ENCODE data around the gene CRIP3. TPM values are rescaled to one million over a fixed set of nuclear protein-coding genes. Genes with fewer than 3 reads are reported as not detected.

CRIP3 gene
- polyA plus RNA-seq, 3 donors = 3.3 to 9.0 (median 3.7) TPM

DNA sequence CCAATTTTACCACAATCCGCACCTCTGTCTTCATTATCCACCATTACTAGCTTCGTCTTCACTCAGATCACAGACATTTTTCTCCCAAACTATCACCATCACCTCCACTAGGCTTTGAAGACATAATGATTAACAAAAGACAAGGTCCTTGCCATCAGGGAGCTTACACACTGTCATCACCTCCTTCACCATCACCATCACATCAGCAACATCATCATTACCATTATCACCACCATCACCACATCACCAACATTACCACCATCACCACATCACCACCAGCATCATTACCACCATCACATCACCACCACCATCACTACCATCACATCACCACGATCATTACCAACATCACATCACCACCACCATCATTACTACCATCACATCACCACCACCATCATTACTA, 14.9 kb downstream of the CRIP3 start:
- DNase-seq (ENCODE audit: extremely low read depth in 1 of 11, low read depth in 9 of 11, low spot score in 4 of 11) = no peak

DNA sequence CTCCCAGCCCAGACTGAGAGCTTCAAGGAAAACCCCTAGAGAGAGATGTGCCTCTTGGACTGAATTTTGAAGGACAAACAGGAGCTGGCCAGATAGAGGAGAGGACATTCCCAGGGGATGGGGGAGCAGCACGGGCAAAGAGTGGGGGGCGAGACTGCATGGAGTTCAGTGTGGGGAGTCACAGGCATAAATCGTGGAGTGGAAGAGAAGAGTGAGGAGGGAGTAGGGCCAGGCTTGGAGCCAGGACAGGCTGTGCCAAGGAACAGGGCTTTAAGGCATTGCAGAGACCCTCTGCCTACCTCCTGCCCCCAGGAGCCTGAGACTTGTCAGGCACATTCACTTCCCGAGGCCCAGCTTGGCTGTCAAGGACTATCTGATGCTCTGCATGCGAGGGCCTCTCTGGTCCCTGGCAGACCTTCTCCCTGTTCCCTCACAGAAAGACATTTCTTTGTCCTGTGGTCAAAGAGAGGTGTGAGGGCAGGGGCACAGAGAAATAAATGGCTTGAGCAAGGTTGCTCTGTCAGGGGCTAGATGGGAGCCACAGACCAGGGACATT, 15.8 kb downstream of the CRIP3 start:
- no peak for DNase-seq (ENCODE audit: extremely low read depth in 1 of 11, low read depth in 9 of 11, low spot score in 4 of 11)

DNA sequence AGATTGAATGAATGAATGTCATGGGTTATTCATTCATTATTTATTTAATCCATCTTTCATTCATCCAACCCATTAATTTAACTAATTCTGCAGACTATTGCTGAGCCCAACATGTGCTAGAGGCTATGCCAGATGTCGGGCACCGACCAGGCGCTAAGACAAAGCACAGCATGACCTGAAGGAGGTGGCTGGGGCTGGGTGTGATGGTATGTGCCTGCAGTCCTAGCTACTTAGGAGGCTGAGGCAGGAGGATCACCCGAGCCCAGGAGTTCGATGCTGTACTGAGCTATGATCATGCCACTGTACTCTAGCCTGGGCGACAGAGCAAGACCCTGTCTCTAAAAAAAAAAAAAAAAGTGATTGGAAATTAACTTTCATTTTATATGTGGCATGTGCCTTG, 16.3 kb downstream of the CRIP3 start:
- no peak for DNase-seq (ENCODE audit: extremely low read depth in 1 of 11, low read depth in 9 of 11, low spot score in 4 of 11)

DNA sequence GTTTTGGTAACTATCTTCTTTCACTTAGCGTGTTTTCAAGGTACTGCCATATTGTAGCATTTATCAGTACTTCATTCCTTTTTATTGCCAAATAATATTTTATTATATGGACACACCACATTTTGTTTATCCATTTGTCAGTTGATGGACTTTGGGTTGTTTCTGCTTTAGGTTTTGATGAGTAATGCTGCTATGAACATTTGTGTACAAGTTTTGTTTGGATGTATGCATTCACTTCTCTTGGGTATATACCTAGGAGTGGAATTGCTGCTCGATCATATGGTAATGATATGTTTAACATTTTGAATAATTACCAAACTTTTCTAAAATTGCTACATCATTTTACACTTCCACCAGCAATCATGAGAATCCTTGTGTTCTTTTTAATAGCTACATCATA, 16.9 kb downstream of the CRIP3 start:
- DNase-seq (ENCODE audit: extremely low read depth in 1 of 11, low read depth in 9 of 11, low spot score in 4 of 11) = no peak

DNA sequence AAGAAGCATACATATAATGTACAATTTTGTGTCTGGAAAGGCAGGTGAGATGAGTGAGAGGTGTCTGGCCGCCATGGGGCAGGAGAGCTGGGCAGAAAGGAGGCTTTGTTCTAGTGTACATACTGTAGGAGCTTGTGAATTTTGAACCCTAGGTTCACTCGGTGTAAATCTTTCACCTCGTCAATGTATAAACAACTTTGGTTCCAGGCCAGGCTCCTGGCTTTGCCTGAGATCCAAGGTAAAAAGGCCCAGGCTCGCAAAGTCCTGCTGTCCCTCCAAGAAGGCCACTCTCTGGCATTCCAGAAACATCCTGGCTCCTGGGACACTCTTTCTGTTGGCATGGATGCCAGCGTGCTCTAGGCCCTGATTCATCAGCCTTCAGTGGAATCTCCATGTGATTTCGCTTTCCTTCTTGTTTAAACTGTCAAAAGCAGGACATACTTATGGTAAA, 17.7 kb downstream of the CRIP3 start:
- no peak for DNase-seq (ENCODE audit: extremely low read depth in 1 of 11, low read depth in 9 of 11, low spot score in 4 of 11)

DNA sequence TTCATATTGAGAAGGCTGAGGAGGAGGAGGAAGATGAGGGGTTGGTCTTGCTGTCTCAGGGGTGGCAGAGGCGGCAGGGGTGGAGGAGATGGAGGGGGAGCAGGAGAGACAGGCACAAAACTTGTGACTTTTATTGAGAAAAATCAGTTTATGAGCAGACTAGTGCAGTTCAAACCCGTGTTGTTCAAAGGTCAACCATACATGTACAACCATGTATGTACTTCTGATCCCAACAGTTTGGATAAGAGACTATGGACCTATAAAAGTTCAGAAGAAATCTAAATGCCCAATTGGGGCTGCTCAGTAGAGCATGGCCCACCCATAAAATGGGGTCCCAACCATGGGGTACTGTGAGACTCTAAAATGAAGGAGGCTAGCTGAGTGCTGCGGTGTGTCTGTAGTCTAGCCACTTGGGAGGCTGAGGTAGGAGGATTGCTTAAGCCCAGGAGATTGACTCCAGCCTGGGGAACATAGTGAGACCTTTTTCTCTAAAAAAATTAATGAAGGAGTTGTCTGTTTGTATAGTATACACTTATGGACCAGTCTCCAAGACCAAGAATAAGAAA, 18.2 kb downstream of the CRIP3 start:
- no peak for DNase-seq (ENCODE audit: extremely low read depth in 1 of 11, low read depth in 9 of 11, low spot score in 4 of 11)

DNA sequence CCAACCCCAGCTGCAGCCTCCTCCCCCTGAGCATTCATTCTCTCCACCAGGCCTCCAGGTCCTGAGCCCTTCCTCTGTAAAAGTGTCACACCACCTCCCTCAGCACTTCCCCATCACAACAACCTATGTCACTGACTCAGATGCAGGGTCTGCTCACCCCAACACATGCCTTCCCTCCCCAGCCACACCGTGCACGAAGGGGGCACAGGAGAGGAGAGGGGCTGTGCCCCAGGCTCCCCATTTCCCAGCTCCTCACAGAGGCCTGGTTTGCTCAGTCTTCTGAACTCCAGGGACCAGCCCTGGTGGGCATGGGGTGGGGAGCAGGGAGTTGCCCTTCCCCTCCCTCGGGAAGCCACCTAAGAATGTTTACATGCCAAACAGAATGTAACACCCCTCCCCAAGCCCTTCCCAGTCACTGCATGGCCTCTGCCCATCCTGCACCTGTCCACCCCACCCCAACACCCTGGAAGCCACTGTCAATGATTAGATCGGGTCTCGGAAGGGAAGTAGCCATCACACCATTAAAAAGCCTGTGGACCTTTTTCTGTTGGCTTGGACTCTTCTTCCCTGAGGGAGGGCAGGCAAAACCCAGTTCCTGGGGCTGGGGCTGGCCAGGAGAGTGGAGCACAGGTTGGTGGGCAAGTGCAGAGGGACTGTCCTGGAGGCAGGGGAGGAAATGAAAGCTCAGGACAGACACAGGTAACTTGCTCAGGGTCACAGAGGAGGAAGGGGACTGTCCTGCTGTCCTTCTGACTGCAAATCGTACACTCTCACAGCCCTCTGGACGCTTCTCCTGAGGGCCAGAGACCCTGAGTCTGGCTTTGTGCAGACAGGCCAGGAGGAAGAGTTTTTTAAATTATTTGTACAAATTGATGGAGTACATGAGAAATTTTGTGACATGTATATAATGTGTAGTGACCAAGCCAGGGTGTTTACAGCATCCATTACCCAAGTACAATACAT, 20.6 kb downstream of the CRIP3 start:
- no peak for DNase-seq (ENCODE audit: extremely low read depth in 1 of 11, low read depth in 9 of 11, low spot score in 4 of 11)

DNA sequence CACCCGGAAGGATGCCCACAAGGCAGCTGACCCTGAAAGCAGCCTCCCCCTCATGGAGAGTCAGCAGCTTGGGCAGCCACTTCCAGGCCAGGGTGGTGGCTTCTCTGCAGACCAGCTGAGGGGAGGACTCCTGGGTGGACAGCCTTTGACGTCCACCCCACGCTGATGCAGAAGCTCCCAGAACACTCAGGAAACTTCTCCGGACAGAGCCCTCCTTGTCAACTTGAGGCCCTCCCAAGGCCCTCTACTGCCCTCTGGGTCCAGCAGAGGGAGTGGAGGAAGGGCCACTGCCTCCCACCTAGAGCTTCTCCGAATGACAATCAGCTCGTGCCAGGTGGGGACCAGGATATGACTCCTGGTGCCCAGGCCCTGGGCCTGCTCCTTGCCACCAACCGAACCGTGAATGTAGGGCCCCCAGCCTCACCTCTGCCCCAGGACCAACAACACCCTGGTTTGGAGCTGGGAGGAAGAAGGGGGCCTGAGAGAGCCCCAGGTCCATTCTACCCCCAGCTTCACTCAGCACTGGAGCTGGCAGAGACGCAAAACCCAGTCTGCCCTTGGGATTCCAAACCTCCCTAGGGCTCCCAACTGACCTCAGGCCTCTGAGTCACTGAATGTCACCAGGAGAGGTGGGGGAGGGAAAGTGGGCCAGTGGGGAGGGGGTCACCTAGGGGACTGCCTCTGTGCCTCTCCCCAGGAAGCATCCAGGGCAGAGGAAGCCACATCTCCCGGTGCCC, 21.5 kb downstream of the CRIP3 start:
- DNase-seq (ENCODE audit: extremely low read depth in 1 of 11, low read depth in 9 of 11, low spot score in 4 of 11) = no peak

DNA sequence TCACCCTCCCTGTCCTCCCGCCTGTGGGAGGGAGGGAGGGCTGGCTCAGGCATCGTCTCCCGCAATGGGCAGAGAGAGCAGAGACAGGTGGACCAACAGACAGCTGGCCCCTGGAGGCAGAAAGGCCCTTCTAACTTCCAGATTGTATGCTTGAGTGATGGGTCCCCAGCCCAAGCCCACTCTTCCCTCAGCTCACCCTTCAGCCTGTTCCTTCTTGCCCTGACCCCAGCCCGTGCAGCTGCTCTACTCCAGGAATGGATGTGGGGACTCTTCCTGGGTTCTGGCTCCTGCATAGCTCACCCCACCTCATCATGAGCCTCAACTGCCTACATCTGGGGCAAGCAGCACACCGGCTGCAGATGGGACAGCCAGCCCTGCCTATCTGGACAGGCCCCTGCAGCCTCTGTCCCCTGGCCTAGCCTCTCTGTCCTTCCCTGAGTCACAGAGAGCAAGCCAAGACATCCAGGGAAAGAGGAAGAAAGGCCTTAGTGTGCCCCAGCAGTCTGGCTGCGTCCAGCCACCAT, 22.1 kb downstream of the CRIP3 start:
- no peak for DNase-seq (ENCODE audit: extremely low read depth in 1 of 11, low read depth in 9 of 11, low spot score in 4 of 11)

DNA sequence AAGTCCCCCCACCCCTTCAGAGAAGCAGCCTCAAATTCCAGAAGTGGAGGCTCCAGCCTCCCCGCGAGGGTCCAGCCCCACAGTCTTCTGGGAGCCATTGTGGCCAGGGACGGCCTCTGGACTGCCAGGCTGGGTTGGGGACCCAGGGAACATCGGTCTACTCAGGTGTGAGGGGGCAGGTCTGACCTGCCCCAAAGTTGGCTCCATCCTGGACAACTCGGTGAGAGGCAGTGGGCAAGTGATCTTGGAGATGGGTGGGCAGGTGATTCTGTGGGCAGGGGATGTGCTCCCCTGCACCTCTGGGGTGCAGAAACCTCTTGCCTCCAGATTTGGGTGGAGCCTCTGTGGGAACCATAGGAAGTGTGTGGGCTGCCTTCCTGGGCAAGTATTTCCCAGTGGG, 22.8 kb downstream of the CRIP3 start:
- no peak for DNase-seq (ENCODE audit: extremely low read depth in 1 of 11, low read depth in 9 of 11, low spot score in 4 of 11)

DNA sequence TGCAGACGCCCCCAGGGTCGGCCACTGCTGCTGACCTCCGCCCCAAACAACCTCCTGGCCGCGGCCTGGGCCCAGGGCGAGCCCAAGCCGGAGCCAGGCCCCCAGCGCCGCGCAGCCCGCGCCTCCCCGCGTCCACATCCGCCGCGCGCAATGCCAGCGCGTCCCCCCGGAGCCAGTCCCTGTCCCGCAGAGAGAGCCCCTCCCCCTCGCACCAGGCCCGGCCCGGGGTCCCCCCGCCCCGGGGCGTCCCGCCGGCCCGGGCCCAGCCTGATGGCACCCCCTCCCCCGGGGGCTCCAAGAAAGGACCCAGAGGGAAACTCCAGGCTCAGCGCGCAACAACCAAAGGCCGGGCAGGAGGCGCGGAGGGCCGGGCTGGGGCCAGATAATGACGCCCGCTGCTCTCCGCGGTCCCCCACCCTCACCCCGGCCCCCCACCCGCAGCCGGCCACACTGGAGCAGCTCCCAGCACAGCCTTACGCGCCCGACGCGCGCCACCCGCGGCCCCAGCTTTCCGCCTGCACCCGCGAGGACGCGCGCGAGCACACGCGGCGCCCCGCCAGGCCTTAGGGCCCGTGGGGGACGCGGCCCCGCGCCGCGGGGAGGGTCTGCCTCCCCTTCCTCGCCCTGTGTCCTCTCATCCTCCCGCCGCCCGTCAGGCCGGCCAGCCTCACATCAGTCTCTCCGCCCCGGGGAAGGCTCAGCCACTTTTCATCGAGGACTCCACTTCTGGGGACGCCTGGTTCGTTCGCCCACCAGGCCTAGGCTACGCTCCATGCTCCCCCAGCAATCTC, 23.4 kb downstream of the CRIP3 start:
- DNase-seq (ENCODE audit: extremely low read depth in 1 of 11, low read depth in 9 of 11, low spot score in 4 of 11) = no peak

DNA sequence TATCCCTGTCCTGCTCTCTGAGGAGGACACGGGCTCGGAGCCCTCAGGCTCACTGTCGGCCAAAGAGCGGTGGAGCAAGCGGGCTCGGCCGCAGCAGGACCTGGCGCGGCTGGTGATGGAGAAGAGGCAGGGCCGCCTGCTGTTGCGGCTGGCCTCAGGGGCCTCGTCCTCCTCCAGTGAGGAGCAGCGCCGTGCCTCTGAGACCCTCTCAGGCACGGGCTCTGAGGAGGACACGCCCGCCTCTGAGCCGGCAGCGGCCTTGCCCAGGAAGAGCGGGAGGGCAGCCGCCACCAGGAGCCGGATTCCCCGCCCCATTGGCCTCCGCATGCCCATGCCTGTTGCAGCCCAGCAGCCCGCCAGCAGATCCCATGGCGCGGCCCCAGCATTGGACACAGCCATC, 24.7 kb downstream of the CRIP3 start:
- no peak for DNase-seq (ENCODE audit: extremely low read depth in 1 of 11, low read depth in 9 of 11, low spot score in 4 of 11)

DNA sequence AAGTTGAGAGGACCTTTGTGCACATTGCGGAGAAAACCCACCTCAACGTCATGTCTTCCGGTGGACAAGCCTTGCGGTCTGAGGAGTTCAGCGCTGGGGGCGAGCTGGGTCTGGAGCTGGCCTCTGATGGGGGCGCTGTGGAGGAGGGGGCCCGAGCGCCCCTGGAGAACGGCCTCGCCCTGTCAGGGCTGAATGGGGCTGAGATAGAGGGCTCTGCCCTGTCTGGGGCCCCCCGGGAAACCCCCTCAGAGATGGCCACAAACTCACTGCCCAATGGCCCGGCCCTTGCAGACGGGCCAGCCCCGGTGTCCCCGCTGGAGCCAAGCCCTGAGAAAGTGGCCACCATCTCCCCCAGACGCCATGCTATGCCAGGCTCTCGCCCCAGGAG, 25.1 kb downstream of the CRIP3 start:
- DNase-seq (ENCODE audit: extremely low read depth in 1 of 11, low read depth in 9 of 11, low spot score in 4 of 11) = no peak

DNA sequence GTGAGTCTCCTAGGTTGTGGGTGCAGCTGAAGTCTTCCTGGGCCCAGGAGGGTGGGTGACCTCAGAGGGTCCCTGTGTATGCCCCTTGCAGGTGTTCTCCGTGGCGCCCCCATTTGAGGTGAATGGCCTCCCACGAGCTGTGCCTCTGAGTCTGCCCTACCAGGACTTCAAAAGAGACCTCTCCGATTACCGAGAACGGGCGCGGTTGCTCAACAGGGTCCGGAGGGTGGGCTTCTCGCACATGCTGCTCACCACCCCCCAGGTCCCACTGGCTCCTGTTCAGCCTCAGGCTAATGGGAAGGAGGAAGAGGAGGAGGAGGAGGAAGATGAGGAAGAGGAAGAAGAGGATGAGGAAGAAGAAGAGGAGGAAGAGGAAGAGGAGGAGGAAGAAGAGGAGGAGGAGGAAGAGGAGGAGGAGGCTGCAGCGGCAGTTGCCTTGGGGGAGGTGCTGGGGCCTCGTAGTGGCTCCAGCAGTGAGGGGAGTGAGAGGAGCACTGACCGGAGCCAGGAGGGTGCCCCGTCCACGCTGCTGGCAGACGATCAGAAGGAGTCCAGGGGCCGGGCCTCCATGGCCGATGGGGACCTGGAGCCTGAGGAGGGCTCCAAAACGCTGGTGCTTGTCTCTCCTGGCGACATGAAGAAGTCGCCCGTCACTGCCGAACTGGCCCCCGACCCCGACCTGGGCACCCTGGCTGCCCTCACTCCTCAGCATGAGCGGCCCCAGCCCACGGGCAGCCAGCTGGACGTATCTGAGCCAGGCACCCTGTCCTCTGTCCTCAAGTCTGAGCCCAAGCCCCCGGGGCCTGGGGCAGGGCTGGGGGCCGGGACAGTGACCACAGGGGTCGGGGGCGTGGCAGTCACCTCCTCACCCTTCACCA, 25.8 kb downstream of the CRIP3 start:
- DNase-seq (ENCODE audit: extremely low read depth in 1 of 11, low read depth in 9 of 11, low spot score in 4 of 11) = no peak

DNA sequence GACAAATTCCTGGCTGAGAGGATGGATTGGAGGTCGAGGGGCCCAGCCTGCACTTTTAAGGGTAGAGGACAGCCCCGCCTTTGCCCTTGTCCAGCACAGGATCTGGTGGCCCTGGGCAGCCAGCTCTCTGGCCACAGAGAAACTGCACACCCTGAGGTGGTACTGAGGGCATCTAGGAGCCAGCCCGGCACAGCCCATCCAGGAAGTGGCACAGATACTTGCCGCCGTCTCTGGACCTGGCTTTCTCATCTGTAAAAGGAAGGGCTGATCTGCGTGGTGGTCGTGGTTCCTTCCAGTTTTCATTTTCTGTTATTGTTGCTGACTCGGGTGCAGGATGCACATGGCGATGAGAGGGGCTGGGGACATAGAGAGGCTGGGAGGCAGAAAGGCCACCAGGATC, 26.6 kb downstream of the CRIP3 start:
- no peak for DNase-seq (ENCODE audit: extremely low read depth in 1 of 11, low read depth in 9 of 11, low spot score in 4 of 11)

DNA sequence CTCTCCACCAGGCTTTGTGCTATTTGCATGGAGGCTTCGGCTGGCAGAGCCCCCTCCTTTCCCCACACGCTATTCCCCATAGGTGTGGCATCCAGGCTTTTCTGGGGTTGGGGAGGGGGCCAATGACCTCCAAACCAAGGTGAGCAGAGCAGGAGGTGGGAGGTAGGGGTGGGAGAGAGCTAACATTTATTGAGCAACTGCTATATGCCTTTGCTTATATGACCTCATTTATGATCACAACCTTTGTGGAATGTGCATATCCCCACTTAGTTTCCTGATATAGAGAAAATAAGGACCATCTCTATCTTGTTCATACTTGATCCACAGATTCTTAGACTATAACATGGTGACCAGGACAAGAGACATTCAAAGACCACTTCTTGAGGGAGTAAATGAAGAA, 28.4 kb downstream of the CRIP3 start:
- DNase-seq (ENCODE audit: extremely low read depth in 1 of 11, low read depth in 9 of 11, low spot score in 4 of 11) = no peak

DNA sequence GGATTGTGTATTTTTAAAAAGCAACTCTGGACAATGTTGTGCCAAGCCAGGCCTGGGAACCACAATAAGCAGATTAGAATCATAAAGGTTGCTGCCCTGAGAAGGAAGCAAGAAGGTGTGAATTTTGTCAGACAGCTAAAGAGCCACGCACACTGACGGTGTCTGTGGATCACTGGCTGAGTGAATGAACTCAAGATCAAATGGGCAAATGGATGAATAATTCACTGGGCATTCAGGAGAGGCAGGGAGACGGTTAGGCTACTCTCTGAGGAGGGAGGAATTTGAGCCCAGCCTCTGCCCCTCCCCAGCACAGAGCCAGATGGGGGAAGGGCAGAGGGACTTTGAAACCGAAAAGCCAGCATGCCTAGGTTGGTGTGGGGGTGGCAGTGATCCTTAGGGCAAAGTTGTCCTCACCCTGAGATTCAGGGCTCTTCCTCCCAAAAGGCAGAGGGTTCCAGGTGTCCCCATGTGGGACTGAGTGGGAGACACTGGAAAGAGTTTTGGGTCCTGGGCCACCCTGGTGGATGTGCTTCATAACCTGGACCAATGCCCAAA, 30.0 kb downstream of the CRIP3 start:
- DNase-seq (ENCODE audit: extremely low read depth in 1 of 11, low read depth in 9 of 11, low spot score in 4 of 11) = no peak
